HCT116 (cell line): ENCODE results near the gene ZDHHC22.

ENCODE experiments used
- POLR2A ChIP-seq: IDR thresholded peaks from 2 replicates; pipeline ENCODE4 v1.7.0; 2011; ENCODE audit warnings: borderline replicate concordance; ENCODE audit not compliant: insufficient read depth, insufficient read length; ENCODE audit errors: extremely low read depth
- POLR2AphosphoS5 ChIP-seq: IDR thresholded peaks from 2 replicates; pipeline ENCODE4 v1.6.1; 2011; ENCODE audit warnings: mild to moderate bottlenecking, low read depth, low read length, moderate library complexity
- ZNF274 ChIP-seq: fragments of 200-500 bp; sonication (Bioruptor generic); IDR thresholded peaks from 2 replicates; pipeline ENCODE4 v1.6.1; 2014; ENCODE audit warnings: mild to moderate bottlenecking, low read depth, low read length, inconsistent platforms
- TF ChIP-seq, protein P1 (sequence below), 3 experiments: fragments of 200-600 bp in 1 of 3; sonication (generic) in 1 of 3; IDR thresholded peaks in 2 of 3; conservative IDR thresholded peaks in 1 of 3; 2 replicates each; pipeline ENCODE4 v1.5.1; 2012 to 2017; ENCODE audit warnings: low read depth in 2 of 3, low read length in 2 of 3, antibody characterized with exemption in 1 of 3, borderline replicate concordance in 1 of 3, control low read depth in 1 of 3, mild to moderate bottlenecking in 1 of 3, mixed read lengths in 1 of 3, mixed run types in 1 of 3, moderate library complexity in 1 of 3; ENCODE audit not compliant: insufficient read depth in 1 of 3
- TF ChIP-seq, protein P2 (sequence below): IDR thresholded peaks from 2 replicates; pipeline ENCODE4 v1.6.1; 2012; ENCODE audit warnings: low read depth

DNA sequence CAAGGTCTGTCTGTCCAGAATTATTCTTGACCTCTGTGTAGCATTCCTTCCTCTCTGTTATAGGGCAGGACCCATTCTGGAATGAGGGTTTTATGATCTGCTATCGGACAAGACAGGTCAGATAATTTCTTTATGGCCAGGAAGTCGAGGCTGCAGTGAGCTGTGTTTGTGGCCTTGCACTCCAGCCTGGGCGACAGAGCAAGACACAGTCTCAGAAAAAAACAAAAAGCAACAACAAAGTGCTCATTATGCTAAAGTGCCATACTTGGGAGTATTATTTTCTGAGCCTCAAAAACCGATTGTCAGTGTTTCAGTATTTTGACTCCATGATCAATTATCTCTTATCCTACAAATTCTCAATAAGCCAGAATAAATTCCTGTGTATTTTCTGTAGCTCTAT lies 39.4 kb downstream of the ZDHHC22 start:
- TF ChIP-seq, protein P1, sequence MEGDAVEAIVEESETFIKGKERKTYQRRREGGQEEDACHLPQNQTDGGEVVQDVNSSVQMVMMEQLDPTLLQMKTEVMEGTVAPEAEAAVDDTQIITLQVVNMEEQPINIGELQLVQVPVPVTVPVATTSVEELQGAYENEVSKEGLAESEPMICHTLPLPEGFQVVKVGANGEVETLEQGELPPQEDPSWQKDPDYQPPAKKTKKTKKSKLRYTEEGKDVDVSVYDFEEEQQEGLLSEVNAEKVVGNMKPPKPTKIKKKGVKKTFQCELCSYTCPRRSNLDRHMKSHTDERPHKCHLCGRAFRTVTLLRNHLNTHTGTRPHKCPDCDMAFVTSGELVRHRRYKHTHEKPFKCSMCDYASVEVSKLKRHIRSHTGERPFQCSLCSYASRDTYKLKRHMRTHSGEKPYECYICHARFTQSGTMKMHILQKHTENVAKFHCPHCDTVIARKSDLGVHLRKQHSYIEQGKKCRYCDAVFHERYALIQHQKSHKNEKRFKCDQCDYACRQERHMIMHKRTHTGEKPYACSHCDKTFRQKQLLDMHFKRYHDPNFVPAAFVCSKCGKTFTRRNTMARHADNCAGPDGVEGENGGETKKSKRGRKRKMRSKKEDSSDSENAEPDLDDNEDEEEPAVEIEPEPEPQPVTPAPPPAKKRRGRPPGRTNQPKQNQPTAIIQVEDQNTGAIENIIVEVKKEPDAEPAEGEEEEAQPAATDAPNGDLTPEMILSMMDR (IDR thresholded peaks at IDR 0.05 in 2 of 3, conservative IDR thresholded peaks at IDR 0.05 in 1 of 3; ENCODE audit: borderline replicate concordance in 1 of 3, insufficient read depth in 1 of 3, low read depth in 2 of 3, low read length in 2 of 3), result no peak
- TF ChIP-seq POLR2AphosphoS5 (no peak), POLR2A (no peak), ZNF274 (no peak)
- TF ChIP-seq, protein P2, sequence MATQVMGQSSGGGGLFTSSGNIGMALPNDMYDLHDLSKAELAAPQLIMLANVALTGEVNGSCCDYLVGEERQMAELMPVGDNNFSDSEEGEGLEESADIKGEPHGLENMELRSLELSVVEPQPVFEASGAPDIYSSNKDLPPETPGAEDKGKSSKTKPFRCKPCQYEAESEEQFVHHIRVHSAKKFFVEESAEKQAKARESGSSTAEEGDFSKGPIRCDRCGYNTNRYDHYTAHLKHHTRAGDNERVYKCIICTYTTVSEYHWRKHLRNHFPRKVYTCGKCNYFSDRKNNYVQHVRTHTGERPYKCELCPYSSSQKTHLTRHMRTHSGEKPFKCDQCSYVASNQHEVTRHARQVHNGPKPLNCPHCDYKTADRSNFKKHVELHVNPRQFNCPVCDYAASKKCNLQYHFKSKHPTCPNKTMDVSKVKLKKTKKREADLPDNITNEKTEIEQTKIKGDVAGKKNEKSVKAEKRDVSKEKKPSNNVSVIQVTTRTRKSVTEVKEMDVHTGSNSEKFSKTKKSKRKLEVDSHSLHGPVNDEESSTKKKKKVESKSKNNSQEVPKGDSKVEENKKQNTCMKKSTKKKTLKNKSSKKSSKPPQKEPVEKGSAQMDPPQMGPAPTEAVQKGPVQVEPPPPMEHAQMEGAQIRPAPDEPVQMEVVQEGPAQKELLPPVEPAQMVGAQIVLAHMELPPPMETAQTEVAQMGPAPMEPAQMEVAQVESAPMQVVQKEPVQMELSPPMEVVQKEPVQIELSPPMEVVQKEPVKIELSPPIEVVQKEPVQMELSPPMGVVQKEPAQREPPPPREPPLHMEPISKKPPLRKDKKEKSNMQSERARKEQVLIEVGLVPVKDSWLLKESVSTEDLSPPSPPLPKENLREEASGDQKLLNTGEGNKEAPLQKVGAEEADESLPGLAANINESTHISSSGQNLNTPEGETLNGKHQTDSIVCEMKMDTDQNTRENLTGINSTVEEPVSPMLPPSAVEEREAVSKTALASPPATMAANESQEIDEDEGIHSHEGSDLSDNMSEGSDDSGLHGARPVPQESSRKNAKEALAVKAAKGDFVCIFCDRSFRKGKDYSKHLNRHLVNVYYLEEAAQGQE, result no peak
